Measurements from ENCODE around the gene INSM1. TPM values are rescaled to one million over a fixed set of nuclear protein-coding genes. Genes with fewer than 3 reads are reported as not detected.

Gene INSM1
- total and polyA plus RNA-seq, 2 experiments from 2014 or later, result 0.55 to 1.2 TPM

DNA sequence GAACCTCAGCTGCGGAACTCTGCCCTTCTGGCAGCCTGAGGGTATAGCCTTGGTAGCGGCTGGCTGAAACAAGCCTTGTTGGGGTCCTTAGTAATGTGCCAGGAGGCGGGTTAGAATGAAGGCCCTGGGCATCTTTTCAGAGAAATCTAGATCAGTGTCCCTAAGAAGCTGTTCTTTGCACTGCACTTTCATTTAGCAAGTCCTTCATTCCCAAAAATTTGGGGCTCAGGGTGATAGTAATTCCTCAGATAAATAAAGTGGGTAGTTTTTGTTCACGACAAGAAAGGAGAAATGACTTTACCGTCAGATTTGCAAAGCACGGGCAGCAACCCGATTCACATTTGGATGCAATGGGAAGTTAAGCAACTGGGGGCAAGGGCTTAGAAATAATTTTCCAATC is 3.2 kb downstream of the INSM1 start:
- peak overlapping the region; percentile 68 for H3K27ac ChIP-seq (ENCODE audit: low read depth)
- DNase-seq (ENCODE audit: low spot score) (peak; percentile 46), ATAC-seq (0 out of 3 replicates have a peak, but pooled peaks have one; percentile 2)
- H3K4me3 ChIP-seq, result peak overlapping the region; percentile 67
- H3K36me3 ChIP-seq (ENCODE audit: insufficient read depth), result no peaks in the 10 kb centered on the region
- peaks cover 2% of the 10 kb centered on the region; the same call in 1 of the 3 replicates for H3K9me3 Mint-ChIP-seq
- peak overlapping the region; percentile 63 for H3K4me2 ChIP-seq
- H3K27me3 Mint-ChIP-seq (ENCODE audit: insufficient read depth, low read depth, poor library complexity), result peaks cover 75% of the 10 kb centered on the region
- H3K9me2 ChIP-seq (ENCODE audit: insufficient read depth), result peaks cover 12% of the 10 kb centered on the region
- no peak overlapping the region for H3K27ac Mint-ChIP-seq
- peaks cover 45% of the 10 kb centered on the region for H3K4me1 ChIP-seq (ENCODE audit: insufficient read depth)
- H2AFZ ChIP-seq, result no peak overlapping the region
- peak; percentile 28 for TF ChIP-seq EZH2 (IDR thresholded peaks at IDR 0.05; ENCODE audit: low read depth, unreplicated experiment)
- TF ChIP-seq, protein P1, sequence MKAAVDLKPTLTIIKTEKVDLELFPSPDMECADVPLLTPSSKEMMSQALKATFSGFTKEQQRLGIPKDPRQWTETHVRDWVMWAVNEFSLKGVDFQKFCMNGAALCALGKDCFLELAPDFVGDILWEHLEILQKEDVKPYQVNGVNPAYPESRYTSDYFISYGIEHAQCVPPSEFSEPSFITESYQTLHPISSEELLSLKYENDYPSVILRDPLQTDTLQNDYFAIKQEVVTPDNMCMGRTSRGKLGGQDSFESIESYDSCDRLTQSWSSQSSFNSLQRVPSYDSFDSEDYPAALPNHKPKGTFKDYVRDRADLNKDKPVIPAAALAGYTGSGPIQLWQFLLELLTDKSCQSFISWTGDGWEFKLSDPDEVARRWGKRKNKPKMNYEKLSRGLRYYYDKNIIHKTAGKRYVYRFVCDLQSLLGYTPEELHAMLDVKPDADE (IDR thresholded peaks at IDR 0.05), result no peak
- H3K27me3 ChIP-seq (ENCODE audit: insufficient read depth), result peaks cover 77% of the 10 kb centered on the region
- H3F3A ChIP-seq (replicated peaks; ENCODE audit: low read depth), result peaks cover 6% of the 10 kb centered on the region; the same call in 1 of the 2 replicates
- H3K4me3 Mint-ChIP-seq, result peak overlapping the region; percentile 51
- no peaks in the 10 kb centered on the region for H4K20me1 ChIP-seq (replicated peaks; ENCODE audit: insufficient read depth)
- H3K79me2 ChIP-seq (replicated peaks; ENCODE audit: insufficient read depth), result no peaks in the 10 kb centered on the region
- H3K4me1 Mint-ChIP-seq, result peaks cover 39% of the 10 kb centered on the region
- no peaks in the 10 kb centered on the region; the same call in 2 of the 3 replicates for H3K36me3 Mint-ChIP-seq (ENCODE audit: low read depth)

DNA sequence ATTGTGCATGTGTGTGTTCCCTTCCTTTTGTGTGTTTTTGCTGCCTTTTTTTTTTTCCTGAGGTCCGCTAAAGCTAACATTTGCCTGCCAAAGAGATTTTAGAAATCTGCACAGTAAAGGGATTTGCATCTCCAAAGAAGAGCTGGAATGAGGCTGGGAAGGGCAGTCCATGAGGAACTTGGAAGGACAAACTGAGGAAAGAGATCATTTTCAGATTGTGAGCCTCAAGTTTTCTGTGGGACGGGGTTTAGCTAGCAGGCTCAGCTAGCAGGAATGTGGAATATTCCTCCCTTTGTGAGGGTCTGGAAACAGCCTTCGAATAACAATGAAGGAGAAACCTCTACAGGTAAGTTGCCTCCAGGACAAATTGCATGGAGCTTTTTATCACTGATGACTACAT is 3.8 kb downstream of the INSM1 start:
- peak overlapping the region; percentile 63 for H3K4me2 ChIP-seq
- ATAC-seq (peak; percentile 14), DNase-seq (ENCODE audit: low spot score) (peak; percentile 85)

More for the DNA sequence above, 3.8 kb downstream of the INSM1 start:
- H4K20me1 ChIP-seq (replicated peaks; ENCODE audit: insufficient read depth), result no peaks in the 10 kb centered on the region
- H3K4me1 Mint-ChIP-seq, result peaks cover 36% of the 10 kb centered on the region
- TF ChIP-seq, protein P2, sequence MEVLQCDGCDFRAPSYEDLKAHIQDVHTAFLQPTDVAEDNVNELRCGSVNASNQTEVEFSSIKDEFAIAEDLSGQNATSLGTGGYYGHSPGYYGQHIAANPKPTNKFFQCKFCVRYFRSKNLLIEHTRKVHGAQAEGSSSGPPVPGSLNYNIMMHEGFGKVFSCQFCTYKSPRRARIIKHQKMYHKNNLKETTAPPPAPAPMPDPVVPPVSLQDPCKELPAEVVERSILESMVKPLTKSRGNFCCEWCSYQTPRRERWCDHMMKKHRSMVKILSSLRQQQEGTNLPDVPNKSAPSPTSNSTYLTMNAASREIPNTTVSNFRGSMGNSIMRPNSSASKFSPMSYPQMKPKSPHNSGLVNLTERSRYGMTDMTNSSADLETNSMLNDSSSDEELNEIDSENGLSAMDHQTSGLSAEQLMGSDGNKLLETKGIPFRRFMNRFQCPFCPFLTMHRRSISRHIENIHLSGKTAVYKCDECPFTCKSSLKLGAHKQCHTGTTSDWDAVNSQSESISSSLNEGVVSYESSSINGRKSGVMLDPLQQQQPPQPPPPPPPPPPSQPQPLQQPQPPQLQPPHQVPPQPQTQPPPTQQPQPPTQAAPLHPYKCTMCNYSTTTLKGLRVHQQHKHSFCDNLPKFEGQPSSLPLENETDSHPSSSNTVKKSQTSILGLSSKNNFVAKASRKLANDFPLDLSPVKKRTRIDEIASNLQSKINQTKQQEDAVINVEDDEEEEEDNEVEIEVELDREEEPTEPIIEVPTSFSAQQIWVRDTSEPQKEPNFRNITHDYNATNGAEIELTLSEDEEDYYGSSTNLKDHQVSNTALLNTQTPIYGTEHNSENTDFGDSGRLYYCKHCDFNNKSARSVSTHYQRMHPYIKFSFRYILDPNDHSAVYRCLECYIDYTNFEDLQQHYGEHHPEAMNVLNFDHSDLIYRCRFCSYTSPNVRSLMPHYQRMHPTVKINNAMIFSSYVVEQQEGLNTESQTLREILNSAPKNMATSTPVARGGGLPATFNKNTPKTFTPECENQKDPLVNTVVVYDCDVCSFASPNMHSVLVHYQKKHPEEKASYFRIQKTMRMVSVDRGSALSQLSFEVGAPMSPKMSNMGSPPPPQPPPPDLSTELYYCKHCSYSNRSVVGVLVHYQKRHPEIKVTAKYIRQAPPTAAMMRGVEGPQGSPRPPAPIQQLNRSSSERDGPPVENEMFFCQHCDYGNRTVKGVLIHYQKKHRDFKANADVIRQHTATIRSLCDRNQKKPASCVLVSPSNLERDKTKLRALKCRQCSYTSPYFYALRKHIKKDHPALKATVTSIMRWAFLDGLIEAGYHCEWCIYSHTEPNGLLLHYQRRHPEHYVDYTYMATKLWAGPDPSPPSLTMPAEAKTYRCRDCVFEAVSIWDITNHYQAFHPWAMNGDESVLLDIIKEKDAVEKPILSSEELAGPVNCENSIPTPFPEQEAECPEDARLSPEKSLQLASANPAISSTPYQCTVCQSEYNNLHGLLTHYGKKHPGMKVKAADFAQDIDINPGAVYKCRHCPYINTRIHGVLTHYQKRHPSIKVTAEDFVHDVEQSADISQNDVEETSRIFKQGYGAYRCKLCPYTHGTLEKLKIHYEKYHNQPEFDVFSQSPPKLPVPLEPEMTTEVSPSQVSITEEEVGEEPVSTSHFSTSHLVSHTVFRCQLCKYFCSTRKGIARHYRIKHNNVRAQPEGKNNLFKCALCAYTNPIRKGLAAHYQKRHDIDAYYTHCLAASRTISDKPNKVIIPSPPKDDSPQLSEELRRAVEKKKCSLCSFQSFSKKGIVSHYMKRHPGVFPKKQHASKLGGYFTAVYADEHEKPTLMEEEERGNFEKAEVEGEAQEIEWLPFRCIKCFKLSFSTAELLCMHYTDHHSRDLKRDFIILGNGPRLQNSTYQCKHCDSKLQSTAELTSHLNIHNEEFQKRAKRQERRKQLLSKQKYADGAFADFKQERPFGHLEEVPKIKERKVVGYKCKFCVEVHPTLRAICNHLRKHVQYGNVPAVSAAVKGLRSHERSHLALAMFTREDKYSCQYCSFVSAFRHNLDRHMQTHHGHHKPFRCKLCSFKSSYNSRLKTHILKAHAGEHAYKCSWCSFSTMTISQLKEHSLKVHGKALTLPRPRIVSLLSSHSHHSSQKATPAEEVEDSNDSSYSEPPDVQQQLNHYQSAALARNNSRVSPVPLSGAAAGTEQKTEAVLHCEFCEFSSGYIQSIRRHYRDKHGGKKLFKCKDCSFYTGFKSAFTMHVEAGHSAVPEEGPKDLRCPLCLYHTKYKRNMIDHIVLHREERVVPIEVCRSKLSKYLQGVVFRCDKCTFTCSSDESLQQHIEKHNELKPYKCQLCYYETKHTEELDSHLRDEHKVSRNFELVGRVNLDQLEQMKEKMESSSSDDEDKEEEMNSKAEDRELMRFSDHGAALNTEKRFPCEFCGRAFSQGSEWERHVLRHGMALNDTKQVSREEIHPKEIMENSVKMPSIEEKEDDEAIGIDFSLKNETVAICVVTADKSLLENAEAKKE (CRISPR knock-in tag; IDR thresholded peaks at IDR 0.05), result peak; percentile 40; the same call in 1 of the 2 replicates
- no peak for TF ChIP-seq ZNF114 (CRISPR knock-in tag; IDR thresholded peaks at IDR 0.05)
- peaks cover 6% of the 10 kb centered on the region; the same call in 1 of the 2 replicates for H3F3A ChIP-seq (replicated peaks; ENCODE audit: low read depth)
- H3K4me3 Mint-ChIP-seq, result peak overlapping the region; percentile 51
- no peaks in the 10 kb centered on the region for H3K36me3 ChIP-seq (ENCODE audit: insufficient read depth)
- H3K27me3 ChIP-seq (ENCODE audit: insufficient read depth), result peaks cover 72% of the 10 kb centered on the region
- no peak overlapping the region for H2AFZ ChIP-seq
- H3K9me3 Mint-ChIP-seq, result peaks cover 2% of the 10 kb centered on the region; the same call in 1 of the 3 replicates
- H3K4me1 ChIP-seq (ENCODE audit: insufficient read depth), result peaks cover 41% of the 10 kb centered on the region
- peaks cover 69% of the 10 kb centered on the region for H3K27me3 Mint-ChIP-seq (ENCODE audit: insufficient read depth, low read depth, poor library complexity)
- H3K27ac ChIP-seq (ENCODE audit: low read depth), result peak overlapping the region; percentile 86
- no peaks in the 10 kb centered on the region; the same call in 2 of the 3 replicates for H3K36me3 Mint-ChIP-seq (ENCODE audit: low read depth)
- H3K9me2 ChIP-seq (ENCODE audit: insufficient read depth), result peaks cover 12% of the 10 kb centered on the region
- H3K27ac Mint-ChIP-seq, result peak overlapping the region; percentile 49
- peak overlapping the region; percentile 67 for H3K4me3 ChIP-seq
- no peaks in the 10 kb centered on the region for H3K79me2 ChIP-seq (replicated peaks; ENCODE audit: insufficient read depth)

All from GM23338 (cell line).